Common myeloid progenitor, CD34-positive (primary cell): ENCODE data around the gene STARD9.
"Not testable (repeated sequence)": the region's sequence is repeated elsewhere in the genome, so short reads cannot be mapped to it uniquely, and the experiment has no call there.

Experiments used
- CTCF ChIA-PET: fragments of 350-600 bp; sonication (Branson Sonifier 250); formaldehyde crosslinking; loops from one replicate; lab custom pipeline; 2021; ENCODE audit warnings: antibody characterized with exemption; lab: Charles Lee
- POLR2A ChIA-PET: fragments of 350-600 bp; sonication (Branson Sonifier 250); formaldehyde crosslinking; loops from one replicate; lab custom pipeline; 2021; ENCODE audit warnings: antibody characterized with exemption; lab: Charles Lee
- DNase-seq, 3 donors: peaks; one replicate each; pipeline versions ENCODE4 v3.0.0 to v3.0.0-alpha.2; 2013
- H3K27ac ChIP-seq, 2 experiments: 1 replicate in 1 of 2; 2 replicates in 1 of 2; pipeline ENCODE4 v1.7.0; 2013; ENCODE audit warnings: inconsistent platforms in 2 of 2, low read length in 2 of 2, mild to moderate bottlenecking in 2 of 2, low read depth in 1 of 2, moderate library complexity in 1 of 2; ENCODE audit not compliant: severe bottlenecking in 2 of 2, insufficient read depth in 1 of 2, poor library complexity in 1 of 2
- H3K27me3 ChIP-seq, 5 experiments: replicated peaks in 2 of 5; 1 replicate in 3 of 5; 2 replicates in 2 of 5; pipeline versions ENCODE4 v1.6.1 to v1.7.0; 2013; ENCODE audit warnings: low read length in 4 of 5, mild to moderate bottlenecking in 2 of 5, moderate library complexity in 2 of 5, inconsistent platforms in 1 of 5; ENCODE audit not compliant: insufficient read depth in 5 of 5, control insufficient read depth in 4 of 5
- H3K36me3 ChIP-seq, 4 experiments: 1 replicate in 2 of 4; 2 replicates in 2 of 4; pipeline versions ENCODE4 v1.6.1 to v1.7.0; 2013; ENCODE audit warnings: low read length in 3 of 4, control low read depth in 1 of 4, mild to moderate bottlenecking in 1 of 4; ENCODE audit not compliant: control insufficient read depth in 4 of 4, insufficient read depth in 4 of 4
- H3K4me1 ChIP-seq, 4 experiments: 1 replicate in 3 of 4; 2 replicates in 1 of 4; pipeline versions ENCODE4 v1.6.1 to v1.7.1; 2013; ENCODE audit warnings: low read length in 3 of 4, mild to moderate bottlenecking in 3 of 4, control low read depth in 1 of 4, inconsistent platforms in 1 of 4, moderate library complexity in 1 of 4; ENCODE audit not compliant: control insufficient read depth in 4 of 4, insufficient read depth in 4 of 4; ENCODE audit errors: control extremely low read depth in 1 of 4
- H3K4me3 ChIP-seq, 7 experiments: 1 replicate in 4 of 7; 2 replicates in 3 of 7; pipeline versions ENCODE4 v1.5.1 to v1.7.0; 2013; ENCODE audit warnings: mild to moderate bottlenecking in 7 of 7, low read length in 6 of 7, moderate library complexity in 6 of 7, inconsistent platforms in 2 of 7, low read depth in 2 of 7, control low read depth in 1 of 7; ENCODE audit not compliant: insufficient read depth in 4 of 7, control insufficient read depth in 1 of 7; ENCODE audit errors: extremely low read depth in 1 of 7
- H3K9me3 ChIP-seq, 5 experiments: 1 replicate in 4 of 5; 2 replicates in 1 of 5; pipeline versions ENCODE4 v1.6.1 to v1.7.1; 2013; ENCODE audit warnings: low read length in 4 of 5, mild to moderate bottlenecking in 2 of 5, inconsistent platforms in 1 of 5, low read depth in 1 of 5, moderate library complexity in 1 of 5; ENCODE audit not compliant: control insufficient read depth in 4 of 5, insufficient read depth in 2 of 5; ENCODE audit errors: control extremely low read depth in 1 of 5
- WGBS: methylation state at CpG from one replicate; pipeline ENCODE4 v1.1.5; 2013; ENCODE audit not compliant: insufficient coverage; 5-methylcytosine and 5-hydroxymethylcytosine counted together

Gene STARD9

GRCh38 chr15:42679285-42680141 is 104.1 kb downstream of the STARD9 start:
- CTCF ChIA-PET, result interaction anchor here (1.2 to 2.2 kb wide), 2 partner anchors 17 to 41 kb away, joined by 3 to 7 read pairs; no protein-coding TSS in a partner anchor
- no peaks in the 10 kb centered on the region for H3K9me3 ChIP-seq
- H3K27me3 ChIP-seq, result no peaks in the 10 kb centered on the region
- H3K4me1 ChIP-seq, result no peaks in the 10 kb centered on the region
- H3K36me3 ChIP-seq, result peaks cover 30 to 95% (median 78%) of the 10 kb centered on the region in 4 experiments
- POLR2A ChIA-PET, result no interaction called here
- no peak overlapping the region for H3K27ac ChIP-seq
- 100% methylated on average over 3 of the region's 7 CpGs for WGBS
- no peak for DNase-seq
- H3K4me3 ChIP-seq, result no peak overlapping the region

- peaks cover 29 to 95% (median 78%) of the 10 kb centered on the region in 4 experiments for H3K36me3 ChIP-seq
- H3K27me3 ChIP-seq, H3K9me3 ChIP-seq, H3K4me1 ChIP-seq, H3K27ac ChIP-seq, H3K4me3 ChIP-seq: not testable (repeated sequence)
- CTCF ChIA-PET, result interaction anchor here (1.2 to 2.2 kb wide), 2 partner anchors 16 to 42 kb away, joined by 3 to 7 read pairs; no protein-coding TSS in a partner anchor
- DNase-seq, result peak in 1 of 3 donors; percentile 3
- 100% methylated on average over 5 of the region's 5 CpGs for WGBS
- POLR2A ChIA-PET, result interaction anchor here (1.2 kb wide), 1 partner anchor 10 kb away, joined by 4 read pairs; no protein-coding TSS in a partner anchor
These were observed 104.7 kb downstream of the STARD9 start for GRCh38 chr15:42680142-42680482.

DNA sequence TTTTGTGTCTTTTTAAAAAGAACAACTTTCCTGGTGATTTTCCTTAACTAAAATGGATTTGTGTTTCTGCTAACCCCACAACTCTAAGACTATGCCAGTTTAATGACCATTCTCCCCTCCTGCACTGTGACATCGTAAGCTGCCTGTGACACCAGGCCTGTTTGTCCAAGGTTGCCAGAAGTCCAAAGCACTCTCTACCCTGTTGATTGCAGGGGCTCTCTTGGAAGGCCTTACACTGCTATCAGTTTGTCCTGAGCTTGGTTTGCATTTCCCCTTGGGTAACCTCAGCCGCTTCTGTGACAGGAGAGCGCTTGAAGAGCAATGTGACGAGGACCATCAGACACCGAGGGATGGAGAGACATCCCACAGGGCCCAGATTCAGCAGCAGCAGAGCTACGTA is 105.7 kb downstream of the STARD9 start:
- H3K27ac ChIP-seq, result no peak overlapping the region
- no peaks in the 10 kb centered on the region for H3K9me3 ChIP-seq
- DNase-seq, result no peak
- POLR2A ChIA-PET, result interaction anchor here (0.6 to 1.2 kb wide), 2 partner anchors 11 to 130 kb away, joined by 3 to 4 read pairs; no protein-coding TSS in a partner anchor
- no peaks in the 10 kb centered on the region for H3K27me3 ChIP-seq
- H3K4me1 ChIP-seq, result no peaks in the 10 kb centered on the region
- WGBS, result 96% methylated on average over 6 of the region's 6 CpGs
- no peak overlapping the region for H3K4me3 ChIP-seq
- H3K36me3 ChIP-seq, result peaks cover 33 to 95% (median 77%) of the 10 kb centered on the region in 4 experiments
- CTCF ChIA-PET, result interaction anchor here (1.2 to 2.2 kb wide), 2 partner anchors 15 to 43 kb away, joined by 3 to 7 read pairs; no protein-coding TSS in a partner anchor

GRCh38 chr15:42686281-42686680 is 110.9 kb downstream of the STARD9 start:
- Histone ChIP-seq H3K4me1 (peaks cover 0 to 7% (median 0%) of the 10 kb centered on the region in 4 experiments), H3K4me3 (no peak overlapping the region), H3K27ac (no peak overlapping the region), H3K36me3 (peaks cover 26 to 100% (median 72%) of the 10 kb centered on the region in 4 experiments), H3K9me3 (no peaks in the 10 kb centered on the region), H3K27me3 (no peaks in the 10 kb centered on the region)
- CTCF ChIA-PET, result interaction anchor here (1.2 kb wide), 2 partner anchors 10 to 19 kb away, joined by 3 read pairs; no protein-coding TSS in a partner anchor
- no peak for DNase-seq
- 98% methylated on average over 8 of the region's 8 CpGs for WGBS
- POLR2A ChIA-PET, result no interaction called here

- peaks cover 0 to 7% (median 0%) of the 10 kb centered on the region in 4 experiments for H3K4me1 ChIP-seq
- H3K27ac ChIP-seq, result no peak overlapping the region
- ChIA-PET POLR2A (no interaction called here), CTCF (interaction anchor here (0.8 to 1.2 kb wide), 2 partner anchors 9 to 11 kb away, joined by 3 read pairs; no protein-coding TSS in a partner anchor)
- DNase-seq, result no peak
- H3K9me3 ChIP-seq, result no peaks in the 10 kb centered on the region
- no peaks in the 10 kb centered on the region for H3K27me3 ChIP-seq
- H3K4me3 ChIP-seq, result no peak overlapping the region
- WGBS, result 100% methylated on average over 2 of the region's 4 CpGs
- H3K36me3 ChIP-seq, result peaks cover 21 to 100% (median 69%) of the 10 kb centered on the region in 4 experiments
These were observed 112.3 kb downstream of the STARD9 start for GRCh38 chr15:42687740-42688139.

GRCh38 chr15:42688301-42688700 is 112.9 kb downstream of the STARD9 start:
- Histone ChIP-seq H3K9me3 (no peaks in the 10 kb centered on the region), H3K4me3 (no peak overlapping the region), H3K27ac (no peak overlapping the region), H3K36me3 (peaks cover 18 to 100% (median 69%) of the 10 kb centered on the region in 4 experiments), H3K27me3 (no peaks in the 10 kb centered on the region), H3K4me1 (peaks cover 0 to 7% (median 0%) of the 10 kb centered on the region in 4 experiments)
- 100% methylated on average over 3 of the region's 3 CpGs for WGBS
- POLR2A ChIA-PET, result no interaction called here
- no peak for DNase-seq
- CTCF ChIA-PET, result no interaction called here

GRCh38 chr15:42691308-42691707 is 115.9 kb downstream of the STARD9 start:
- WGBS, result 97% methylated on average over 4 of the region's 4 CpGs
- DNase-seq, result no peak

More at GRCh38 chr15:42691308-42691707, 115.9 kb downstream of the STARD9 start:
- peaks cover 11 to 99% (median 68%) of the 10 kb centered on the region in 4 experiments for H3K36me3 ChIP-seq
- ChIA-PET CTCF (no interaction called here), POLR2A (interaction anchor here (0.7 kb wide), 1 partner anchor 534 kb away, joined by 3 read pairs; no protein-coding TSS in a partner anchor)
- peaks cover 0 to 7% (median 0%) of the 10 kb centered on the region in 4 experiments for H3K4me1 ChIP-seq
- no peaks in the 10 kb centered on the region for H3K27me3 ChIP-seq
- H3K9me3 ChIP-seq, result no peaks in the 10 kb centered on the region
- no peak overlapping the region for H3K4me3 ChIP-seq
- no peak overlapping the region for H3K27ac ChIP-seq
